Endothelial cell of umbilical vein (primary cell): ENCODE measurements around the gene PRR19. TPM values are rescaled to one million over a fixed set of nuclear protein-coding genes. Genes with fewer than 3 reads are reported as not detected.

ENCODE experiments used
- BruUV-seq: library from RNA; stranded (reverse); fragments of 400-500 nt; replicated peaks from 2 replicates; lab custom pipeline; 2021; lab: Mats Ljungman, UMichigan
- CTCF ChIA-PET: fragments of 300-600, 350-600 bp; sonication (Branson Sonifier 250); formaldehyde crosslinking; loops from one replicate; lab custom pipeline; 2021; ENCODE audit warnings: antibody characterized with exemption, inconsistent platforms; lab: Charles Lee
- POLR2A ChIA-PET: fragments of 300-600, 350-600 bp; sonication (Branson Sonifier 250); formaldehyde crosslinking; loops from one replicate; lab custom pipeline; 2021; ENCODE audit warnings: antibody characterized with exemption, inconsistent platforms; lab: Charles Lee
- DNase-seq: peaks from one replicate; pipeline ENCODE4 v3.0.0-alpha.2; 2011; ENCODE audit warnings: low read depth, low spot score
- FAIRE-seq: peaks from 2 replicates; lab custom pipeline; 2011; peaks lifted over from hg19 to GRCh38; lab: Jason Lieb, UNC
- H2AFZ ChIP-seq: 2 replicates; pipeline ENCODE4 v1.6.0; 2012; ENCODE audit warnings: low read depth, low read length, control low read depth, inconsistent platforms
- H3K27ac ChIP-seq: 2 replicates; pipeline ENCODE4 v1.5.1; 2011; ENCODE audit warnings: low read depth, mild to moderate bottlenecking, control low read depth, low read length, moderate library complexity; ENCODE audit not compliant: insufficient read depth
- H3K27me3 ChIP-seq, 2 experiments: 2 replicates each; pipeline versions ENCODE4 v1.6.0 to v1.6.1; 2011; ENCODE audit warnings: low read length in 2 of 2, mixed read lengths in 1 of 2; ENCODE audit not compliant: control insufficient read depth in 2 of 2, insufficient read depth in 2 of 2
- H3K36me3 ChIP-seq, 2 experiments: 2 replicates in 1 of 2; 3 replicates in 1 of 2; pipeline ENCODE4 v1.5.1; 2011; ENCODE audit warnings: low read length in 2 of 2, mild to moderate bottlenecking in 1 of 2, moderate library complexity in 1 of 2; ENCODE audit not compliant: control insufficient read depth in 2 of 2, insufficient read depth in 2 of 2; ENCODE audit errors: extremely low read depth in 1 of 2
- H3K4me1 ChIP-seq: 3 replicates; pipeline ENCODE4 v1.5.1; 2011; ENCODE audit warnings: mild to moderate bottlenecking, low read length; ENCODE audit not compliant: control insufficient read depth, insufficient read depth; ENCODE audit errors: extremely low read depth
- H3K4me2 ChIP-seq: 2 replicates; pipeline ENCODE4 v1.6.1; 2011; ENCODE audit warnings: low read length, control low read depth, mixed read lengths; ENCODE audit not compliant: insufficient read depth
- H3K4me3 ChIP-seq, 3 experiments: fragments of 200-600 bp in 1 of 3; sonication (generic), shearing (Covaris generic) in 1 of 3; replicated peaks in 1 of 3; 2 replicates each; pipeline ENCODE4 v1.5.1; 2011 to 2016; ENCODE audit warnings: control low read depth in 3 of 3, low read length in 3 of 3, mild to moderate bottlenecking in 2 of 3, inconsistent platforms in 1 of 3, low read depth in 1 of 3, moderate library complexity in 1 of 3; ENCODE audit not compliant: insufficient read depth in 1 of 3
- H3K79me2 ChIP-seq: 2 replicates; pipeline ENCODE4 v1.6.0; 2012; ENCODE audit warnings: low read length, inconsistent platforms; ENCODE audit not compliant: control insufficient read depth, insufficient read depth
- H3K9ac ChIP-seq: replicated peaks from 2 replicates; pipeline ENCODE3; 2011; ENCODE audit warnings: low read length, control low read depth; ENCODE audit not compliant: insufficient read depth; ENCODE audit errors: extremely low read depth
- H3K9me1 ChIP-seq: replicated peaks from 3 replicates; pipeline ENCODE4 v1.6.0; 2011; ENCODE audit warnings: mild to moderate bottlenecking, low read length; ENCODE audit not compliant: control insufficient read depth, insufficient read depth; ENCODE audit errors: extremely low read depth
- H3K9me3 ChIP-seq: replicated peaks from 2 replicates; pipeline ENCODE4 v1.5.1; 2012; ENCODE audit warnings: low read length, inconsistent platforms; ENCODE audit not compliant: control insufficient read depth, insufficient read depth
- H4K20me1 ChIP-seq: replicated peaks from 2 replicates; pipeline ENCODE3; 2011; ENCODE audit warnings: mild to moderate bottlenecking, low read length; ENCODE audit not compliant: control insufficient read depth, insufficient read depth; ENCODE audit errors: extremely low read depth
- CTCF ChIP-seq, 2 donors: IDR thresholded peaks; 1 replicate in 1 of 2; 2 replicates in 1 of 2; pipeline ENCODE4 v1.5.1; 2011; ENCODE audit warnings: low read length in 2 of 2, mild to moderate bottlenecking in 2 of 2, moderate library complexity in 2 of 2, control low read depth in 1 of 2, inconsistent platforms in 1 of 2, low read depth in 1 of 2; ENCODE audit not compliant: insufficient read depth in 1 of 2; ENCODE audit errors: extremely low read depth in 1 of 2
- EZH2 ChIP-seq: IDR thresholded peaks from 2 replicates; pipeline ENCODE4 v1.6.1; 2012; ENCODE audit warnings: borderline replicate concordance, low read depth, mild to moderate bottlenecking, moderate library complexity, low read length, inconsistent platforms; ENCODE audit not compliant: severe bottlenecking
- FOS ChIP-seq: IDR thresholded peaks from 2 replicates; pipeline ENCODE4 v1.6.1; 2011; ENCODE audit warnings: mild to moderate bottlenecking, low read length, moderate library complexity, borderline replicate concordance; ENCODE audit not compliant: insufficient read depth
- GATA2 ChIP-seq: IDR thresholded peaks from 2 replicates; pipeline ENCODE4 v1.7.0; 2011; ENCODE audit warnings: low read depth, mild to moderate bottlenecking, moderate library complexity, mixed read lengths, low read length; ENCODE audit not compliant: insufficient read length, insufficient read depth
- JUN ChIP-seq: IDR thresholded peaks from 2 replicates; pipeline ENCODE4 v1.6.1; 2011; ENCODE audit warnings: borderline replicate concordance, low read depth; ENCODE audit not compliant: insufficient read length, insufficient read depth
- MAX ChIP-seq: IDR thresholded peaks from 2 replicates; pipeline ENCODE4 v1.6.1; 2011; ENCODE audit not compliant: insufficient read depth, insufficient read length
- MYC ChIP-seq: IDR thresholded peaks from one replicate; pipeline ENCODE4 v1.6.1; 2011; ENCODE audit warnings: mild to moderate bottlenecking, low read depth, low read length
- POLR2A ChIP-seq: IDR thresholded peaks from 2 replicates; pipeline ENCODE4 v1.6.1; 2012; ENCODE audit warnings: low read depth, mild to moderate bottlenecking, control low read depth, low read length
- POLR2AphosphoS5 ChIP-seq: IDR thresholded peaks from 2 replicates; pipeline ENCODE4 v1.6.1; 2012; ENCODE audit warnings: low read depth, mild to moderate bottlenecking, control low read depth, low read length, moderate library complexity; ENCODE audit not compliant: insufficient read depth
- dilution Hi-C: fragments of 300-500 bp; cut with MboI; formaldehyde crosslinking; loops from one replicate; pipeline ENCODE4 v1.15.0; 2019; ENCODE audit warnings: low sequenced_read_pairs; ENCODE audit not compliant: extremely low pct_ligation_motif_present
- intact Hi-C: fragments of 100-400 bp; cut with micrococcal nuclease; formaldehyde crosslinking; loops from one replicate; pipeline ENCODE4 v1.10.0; 2022
- polyA plus RNA-seq, 4 experiments: library from polyadenylated mRNA; depleted of rRNA in 3 of 4; stranded (reverse) in 3 of 4; unstranded in 1 of 4; fragments of >200 nt; gene quantifications; 2 replicates each; pipeline versions ENCODE4 v1.2.1 to v1.2.3, GENCODE V29; 2011 to 2012; ENCODE audit warnings: missing spikeins in 1 of 4
- total RNA-seq: library from RNA; stranded (reverse); gene quantifications from 2 replicates; pipeline ENCODE4 v1.2.3, GENCODE V29; 2021

Gene PRR19
- total and polyA plus RNA-seq, 2 donors (not counting 3 experiments of a cell fraction or from before 2014, with no cell fraction given): 1.0 to 1.4 TPM

- no peaks in the 10 kb centered on the region for H4K20me1 ChIP-seq
- no peak for TF ChIP-seq FOS
- no peak for TF ChIP-seq MYC
- TF ChIP-seq EZH2: no peak
- TF ChIP-seq GATA2: no peak
- no peak for TF ChIP-seq JUN
- TF ChIP-seq POLR2A: no peak
- TF ChIP-seq MAX: no peak
- TF ChIP-seq CTCF (IDR thresholded peaks at IDR 0.05; ENCODE audit: extremely low read depth in 1 of 2, insufficient read depth in 1 of 2, low read depth in 1 of 2, low read length in 2 of 2): no peak
- TF ChIP-seq POLR2AphosphoS5: no peak
- no peak overlapping the region for H2AFZ ChIP-seq
- H3K4me2 ChIP-seq: peak overlapping the region; percentile 31
- no peak overlapping the region for H3K9ac ChIP-seq
- DNase-seq (no peak), FAIRE-seq (peak; percentile 56)
- H3K27me3 ChIP-seq: no peaks in the 10 kb centered on the region
- dilution Hi-C loops (no loop called here), intact Hi-C loops (no loop called here)
- peaks cover 12 to 28% of the 10 kb centered on the region in 2 experiments for H3K36me3 ChIP-seq
- H3K9me3 ChIP-seq: no peaks in the 10 kb centered on the region
- H3K27ac ChIP-seq: peak overlapping the region; percentile 11
- peaks cover 27% of the 10 kb centered on the region for H3K4me1 ChIP-seq
- ChIA-PET POLR2A (interaction anchor here (0.6 to 1.2 kb wide), 3 partner anchors 8 to 28 kb away, joined by 3 to 7 read pairs (median 5); partner anchors contain the start of gene GSK3A), CTCF (interaction anchor here (1.0 to 3.6 kb wide), 6 partner anchors 9 to 28 kb away, joined by 3 to 24 read pairs (median 6); no protein-coding TSS in a partner anchor)
- H3K4me3 ChIP-seq: peak overlapping the region in 1 of 3 experiments; percentile 65
- BruUV-seq: no TSS peak
- H3K79me2 ChIP-seq: peaks cover 42% of the 10 kb centered on the region
- no peaks in the 10 kb centered on the region for H3K9me1 ChIP-seq
Measured at GRCh38 chr19:42271045-42271419, 30.9 kb upstream of the PRR19 start.
